Motor neuron (in vitro differentiated cells): ENCODE results near the gene NRXN3. TPM values are rescaled to one million over a fixed set of nuclear protein-coding genes. Genes with fewer than 3 reads are reported as not detected.
A peak's percentile ranks its signal among the peaks of the same experiment; 100 is the strongest.

Source experiments
- ATAC-seq, 8 experiments: fragments of 200-7000 bp; cut with Tn5 transposase; replicated peaks in 6 of 8; 2 replicates each; pipeline ENCODE4 v1.8.0; 2021; ENCODE audit warnings: mild to moderate bottlenecking in 8 of 8, moderate library complexity in 8 of 8
- H3K27ac ChIP-seq, 2 donors: fragments of 250-450 bp; sonication (Bioruptor Pico); 2 replicates each; pipeline ENCODE4 v1.9.0; 2021; ENCODE audit warnings: antibody characterized with exemption in 2 of 2, mild to moderate bottlenecking in 2 of 2, moderate library complexity in 1 of 2
- H3K4me1 ChIP-seq, 2 donors: fragments of 250-450 bp; sonication (Bioruptor Pico); replicated peaks in 1 of 2; 2 replicates each; pipeline ENCODE4 v1.6.1; 2021; ENCODE audit warnings: antibody characterized with exemption in 2 of 2, mild to moderate bottlenecking in 2 of 2, moderate library complexity in 1 of 2
- H3K4me3 ChIP-seq, 5 donors: fragments of 250-450 bp; sonication (Bioruptor Pico); 2 replicates each; pipeline ENCODE4 v1.9.0; 2021; ENCODE audit warnings: antibody characterized with exemption in 5 of 5, mild to moderate bottlenecking in 5 of 5, moderate library complexity in 4 of 5
- WGBS, 10 experiments: fragments of 450-650 bp; shearing (Covaris generic); methylation state at CpG; one replicate each; pipeline ENCODE4 v1.0.0; 2022; 5-methylcytosine and 5-hydroxymethylcytosine counted together
- in situ Hi-C, 9 experiments: fragments of 400-800 bp; cut with MboI; loops; one replicate each; pipeline ENCODE4 v1.15.0; 2021; ENCODE audit warnings: low sequenced_read_pairs in 9 of 9, low pct_unique_long_range_greater_than_20kb in 2 of 9; ENCODE audit not compliant: unreplicated experiment in 9 of 9
- total RNA-seq, 8 experiments: library from RNA; unstranded; fragments of 300-600 nt; gene quantifications; 2 replicates each; pipeline versions ENCODE4 v1.2.3 to v1.2.4, GENCODE V29; 2022

NRXN3 gene
- total RNA-seq, 8 experiments from 2014 or later: 1.1 to 16.5 (median 12.9) TPM

- WGBS, 10 experiments: 0 to 58% (median 47%) methylated on average over 1 to 8 of the region's 8 CpGs
- in situ Hi-C loops: no loop called here
Observed at GRCh38 chr14:79534703-79535353, 1364.7 kb downstream of the NRXN3 start.

GRCh38 chr14:79540394-79540793 lies 1370.2 kb downstream of the NRXN3 start:
- H3K27ac ChIP-seq: no peak overlapping the region
- no peaks in the 10 kb centered on the region for H3K4me1 ChIP-seq
- 0 to 100% (median 76%) methylated on average over 1 of the region's 1 CpG; no CpG with 5 or more reads in 2 of the 10 experiments for WGBS, 10 experiments
- in situ Hi-C loops: no loop called here
- ATAC-seq: no peak
- no peak overlapping the region for H3K4me3 ChIP-seq

More at GRCh38 chr14:79534703-79535353, 1364.7 kb downstream of the NRXN3 start:
- no peak for ATAC-seq
- Histone ChIP-seq H3K4me3 (no peak overlapping the region), H3K27ac (no peak overlapping the region), H3K4me1 (peaks cover 0 to 10% of the 10 kb centered on the region in 2 donors)

- no peak for ATAC-seq
- 5 to 94% (median 81%) methylated on average over 1 to 3 of the region's 3 CpGs; no CpG with 5 or more reads in 1 of the 10 experiments for WGBS, 10 experiments
- in situ Hi-C loops: no loop called here
Observed at GRCh38 chr14:79542121-79542520, 1371.9 kb downstream of the NRXN3 start.

GRCh38 chr14:79543348-79543747 lies 1373.2 kb downstream of the NRXN3 start:
- in situ Hi-C loops: no loop called here
- no peak for ATAC-seq
- 0 to 100% (median 80%) methylated on average over 1 of the region's 1 CpG; no CpG with 5 or more reads in 6 of the 10 experiments for WGBS, 10 experiments
- Histone ChIP-seq H3K4me1 (no peaks in the 10 kb centered on the region), H3K27ac (no peak overlapping the region), H3K4me3 (no peak overlapping the region)

More at GRCh38 chr14:79542121-79542520, 1371.9 kb downstream of the NRXN3 start:
- Histone ChIP-seq H3K27ac (no peak overlapping the region), H3K4me3 (no peak overlapping the region), H3K4me1 (no peaks in the 10 kb centered on the region)

GRCh38 chr14:79543967-79544697 lies 1374.0 kb downstream of the NRXN3 start:
- peak in 1 of 8 experiments; percentile 79 for ATAC-seq
- in situ Hi-C loops: no loop called here
- H3K4me1 ChIP-seq: no peaks in the 10 kb centered on the region
- no peak overlapping the region for H3K27ac ChIP-seq
- no peak overlapping the region for H3K4me3 ChIP-seq
- WGBS, 10 experiments: 12 to 82% (median 66%) methylated on average over 1 to 7 of the region's 7 CpGs

GRCh38 chr14:79544698-79545070 lies 1374.5 kb downstream of the NRXN3 start:
- Histone ChIP-seq H3K4me1 (no peaks in the 10 kb centered on the region), H3K4me3 (no peak overlapping the region), H3K27ac (no peak overlapping the region)
- WGBS, 10 experiments: 0 to 100% (median 67%) methylated on average over 1 of the region's 1 CpG; no CpG with 5 or more reads in 5 of the 10 experiments
- in situ Hi-C loops: no loop called here
- no peak for ATAC-seq

GRCh38 chr14:79548836-79549235 lies 1378.7 kb downstream of the NRXN3 start:
- Histone ChIP-seq H3K27ac (no peak overlapping the region), H3K4me1 (peaks cover 3 to 6% of the 10 kb centered on the region in 2 donors), H3K4me3 (no peak overlapping the region)
- in situ Hi-C loops: no loop called here
- 13 to 100% (median 83%) methylated on average over 1 of the region's 1 CpG; no CpG with 5 or more reads in 3 of the 10 experiments for WGBS, 10 experiments
- ATAC-seq: no peak

GRCh38 chr14:79549515-79549914 lies 1379.3 kb downstream of the NRXN3 start:
- WGBS, 10 experiments: 13 to 93% (median 81%) methylated on average over 3 to 5 of the region's 5 CpGs; no CpG with 5 or more reads in 5 of the 10 experiments
- in situ Hi-C loops: no loop called here
- Histone ChIP-seq H3K27ac (no peak overlapping the region), H3K4me1 (peaks cover 3 to 6% of the 10 kb centered on the region in 2 donors), H3K4me3 (no peak overlapping the region)
- no peak for ATAC-seq

GRCh38 chr14:79551523-79551922 lies 1381.3 kb downstream of the NRXN3 start:
- no peak overlapping the region for H3K27ac ChIP-seq
- H3K4me1 ChIP-seq: peaks cover 3 to 6% of the 10 kb centered on the region in 2 donors
- ATAC-seq: peak in 1 of 8 experiments; percentile 29
- no peak overlapping the region for H3K4me3 ChIP-seq
- in situ Hi-C loops: loop anchor here in 1 of 9 experiments (25.0 kb wide), 1 partner anchor 589 kb away; no protein-coding TSS in a partner anchor
- WGBS, 10 experiments: 0 to 100% (median 54%) methylated on average over 2 to 4 of the region's 4 CpGs; no CpG with 5 or more reads in 4 of the 10 experiments

GRCh38 chr14:79552778-79553177 lies 1382.6 kb downstream of the NRXN3 start:
- no peak overlapping the region for H3K4me3 ChIP-seq
- no peak for ATAC-seq
- peaks cover 3 to 6% of the 10 kb centered on the region in 2 donors for H3K4me1 ChIP-seq
- in situ Hi-C loops: loop anchor here in 1 of 9 experiments (25.0 kb wide), 1 partner anchor 590 kb away; no protein-coding TSS in a partner anchor
- H3K27ac ChIP-seq: no peak overlapping the region
- WGBS, 10 experiments: 0 to 100% (median 80%) methylated on average over 1 of the region's 1 CpG; no CpG with 5 or more reads in 5 of the 10 experiments

- WGBS, 10 experiments: 21 to 100% (median 77%) methylated on average over 1 to 3 of the region's 3 CpGs; no CpG with 5 or more reads in 2 of the 10 experiments
- in situ Hi-C loops: loop anchor here in 1 of 9 experiments (25.0 kb wide), 1 partner anchor 593 kb away; no protein-coding TSS in a partner anchor
- Histone ChIP-seq H3K27ac (no peak overlapping the region), H3K4me1 (peaks cover 3 to 6% of the 10 kb centered on the region in 2 donors), H3K4me3 (no peak overlapping the region)
- ATAC-seq: no peak
Observed at GRCh38 chr14:79554816-79555215, 1384.6 kb downstream of the NRXN3 start.

- peaks cover 3 to 6% of the 10 kb centered on the region in 2 donors for H3K4me1 ChIP-seq
- H3K4me3 ChIP-seq: no peak overlapping the region
- H3K27ac ChIP-seq: no peak overlapping the region
- 0 to 100% (median 85%) methylated on average over 1 to 4 of the region's 4 CpGs; no CpG with 5 or more reads in 2 of the 10 experiments for WGBS, 10 experiments
- in situ Hi-C loops: loop anchor here in 1 of 9 experiments (25.0 kb wide), 1 partner anchor 593 kb away; no protein-coding TSS in a partner anchor
- ATAC-seq: no peak
Observed at GRCh38 chr14:79555429-79555828, 1385.3 kb downstream of the NRXN3 start.

GRCh38 chr14:79557309-79557708 lies 1387.1 kb downstream of the NRXN3 start:
- in situ Hi-C loops: loop anchor here in 1 of 9 experiments (25.0 kb wide), 1 partner anchor 595 kb away; no protein-coding TSS in a partner anchor
- no peak overlapping the region for H3K27ac ChIP-seq
- no peak overlapping the region for H3K4me3 ChIP-seq
- ATAC-seq: no peak
- peaks cover 10% of the 10 kb centered on the region in 2 donors for H3K4me1 ChIP-seq
- WGBS, 10 experiments: 0 to 100% (median 80%) methylated on average over 1 to 3 of the region's 3 CpGs; no CpG with 5 or more reads in 3 of the 10 experiments
